CD4-positive, alpha-beta T cell (primary cell): ENCODE results near the gene TIE1. TPM values are rescaled to one million over a fixed set of nuclear protein-coding genes. Genes with fewer than 3 reads are reported as not detected.

Experiments used
- ATAC-seq: fragments of 200-7000 bp; cut with Tn5 transposase; one replicate; pipeline ENCODE4 v1.10.0; 2022; ENCODE audit warnings: mild to moderate bottlenecking; ENCODE audit not compliant: poor library complexity
- CTCF ChIA-PET: fragments of 350-600 bp; sonication (Branson Sonifier 250); formaldehyde crosslinking; loops from one replicate; lab custom pipeline; 2021; ENCODE audit warnings: antibody characterized with exemption, inconsistent platforms; lab: Charles Lee
- POLR2A ChIA-PET: fragments of 350-600 bp; sonication (Branson Sonifier 250); formaldehyde crosslinking; loops from one replicate; lab custom pipeline; 2021; ENCODE audit warnings: antibody characterized with exemption, inconsistent platforms; lab: Charles Lee
- DNase-seq, 14 experiments: peaks; one replicate each; pipeline ENCODE4 v3.0.0-alpha.2; 2013 to 2020; ENCODE audit warnings: mixed read lengths in 2 of 14
- H3K27ac ChIP-seq, 2 donors: one replicate each; pipeline versions ENCODE4 v1.5.1 to v1.7.0; 2013; ENCODE audit warnings: low read length in 2 of 2, low read depth in 1 of 2, mild to moderate bottlenecking in 1 of 2
- H3K27me3 ChIP-seq, 2 experiments: 1 replicate in 1 of 2; 2 replicates in 1 of 2; pipeline versions ENCODE4 v1.6.1 to v1.7.0; 2013; ENCODE audit warnings: low read length in 2 of 2, control low read depth in 1 of 2, mild to moderate bottlenecking in 1 of 2, moderate library complexity in 1 of 2; ENCODE audit not compliant: insufficient read depth in 2 of 2, control insufficient read depth in 1 of 2
- H3K36me3 ChIP-seq: one replicate; pipeline ENCODE4 v1.6.1; 2013; ENCODE audit warnings: low read length, control low read depth; ENCODE audit not compliant: insufficient read depth
- H3K4me1 ChIP-seq: one replicate; pipeline ENCODE4 v1.6.1; 2013; ENCODE audit warnings: low read length, control low read depth; ENCODE audit not compliant: insufficient read depth
- H3K4me3 ChIP-seq: one replicate; pipeline ENCODE4 v1.5.1; 2013; ENCODE audit warnings: mild to moderate bottlenecking, low read length, moderate library complexity
- H3K9me3 ChIP-seq, 2 experiments: 1 replicate in 1 of 2; 2 replicates in 1 of 2; pipeline versions ENCODE4 v1.6.1 to v1.7.0; 2013; ENCODE audit warnings: low read length in 2 of 2, mild to moderate bottlenecking in 2 of 2, control low read depth in 1 of 2, moderate library complexity in 1 of 2; ENCODE audit not compliant: control insufficient read depth in 1 of 2, insufficient read depth in 1 of 2
- H3K27ac Mint-ChIP-seq: one replicate; pipeline ENCODE4 v1.8.0; 2020; ENCODE audit warnings: mixed read lengths
- H3K27me3 Mint-ChIP-seq: one replicate; pipeline ENCODE4 v1.8.0; 2021; ENCODE audit warnings: mixed read lengths
- H3K36me3 Mint-ChIP-seq: one replicate; pipeline ENCODE4 v1.8.0; 2021; ENCODE audit warnings: low read depth, mixed read lengths
- H3K4me1 Mint-ChIP-seq: one replicate; pipeline ENCODE4 v1.8.0; 2021; ENCODE audit warnings: low read depth, mixed read lengths
- H3K4me3 Mint-ChIP-seq: one replicate; pipeline ENCODE4 v1.8.0; 2020; ENCODE audit warnings: mild to moderate bottlenecking, mixed read lengths
- H3K9me3 Mint-ChIP-seq: one replicate; pipeline ENCODE4 v1.8.0; 2020; ENCODE audit warnings: mixed read lengths
- intact Hi-C, 2 experiments: fragments of 100-400 bp; cut with DNase I in 1 of 2; cut with micrococcal nuclease in 1 of 2; formaldehyde crosslinking; loops; one replicate each; pipeline versions ENCODE4 v1.15.1 to v1.9.0; 2023 to 2025; cut with DNase I, micrococcal nuclease
- total RNA-seq, 174 experiments: library from RNA in 2 of 174; stranded (reverse) in 2 of 174; gene quantifications; one replicate each; pipeline ENCODE4 v1.2.3 and lab custom pipeline; 2021 to 2026
- TF ChIP-seq, protein P1 (sequence below): fragments of 200-600 bp; IDR thresholded peaks from one replicate; pipeline ENCODE4 v1.8.0; 2022; ENCODE audit warnings: antibody characterized with exemption, mild to moderate bottlenecking

TIE1 gene
- total RNA-seq, 2 experiments from 2014 or later, result not detected

DNA sequence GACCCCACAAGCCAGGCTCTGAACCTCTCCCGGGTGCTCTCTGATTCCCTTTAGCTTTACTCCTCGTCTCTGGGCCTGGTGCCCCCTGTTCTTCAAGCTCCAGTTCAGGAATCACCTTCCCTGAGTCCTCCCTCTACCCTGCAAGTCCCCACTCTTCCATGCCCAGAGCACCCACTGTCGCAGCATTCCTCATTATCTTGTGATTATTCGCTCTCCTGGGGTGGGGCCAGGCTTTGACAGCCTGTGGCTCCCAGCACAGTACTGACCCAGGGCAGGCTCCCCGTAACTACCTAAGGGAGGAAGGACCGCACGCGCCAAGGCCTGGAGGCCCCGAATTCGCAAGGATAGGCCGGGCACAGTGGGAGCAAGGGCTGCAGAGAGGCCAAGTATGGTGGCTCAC is 14.7 kb upstream of the TIE1 start:
- CTCF ChIA-PET, result no interaction called here
- Mint-ChIP-seq H3K36me3 (no peaks in the 10 kb centered on the region), H3K4me3 (no peak overlapping the region), H3K27ac (no peak overlapping the region), H3K4me1 (no peaks in the 10 kb centered on the region), H3K27me3 (peaks cover 4% of the 10 kb centered on the region), H3K9me3 (no peaks in the 10 kb centered on the region)
- DNase-seq (no peak), ATAC-seq (no peak)
- no peak overlapping the region for H3K27ac ChIP-seq
- H3K9me3 ChIP-seq, result no peaks in the 10 kb centered on the region
- TF ChIP-seq, protein P1, sequence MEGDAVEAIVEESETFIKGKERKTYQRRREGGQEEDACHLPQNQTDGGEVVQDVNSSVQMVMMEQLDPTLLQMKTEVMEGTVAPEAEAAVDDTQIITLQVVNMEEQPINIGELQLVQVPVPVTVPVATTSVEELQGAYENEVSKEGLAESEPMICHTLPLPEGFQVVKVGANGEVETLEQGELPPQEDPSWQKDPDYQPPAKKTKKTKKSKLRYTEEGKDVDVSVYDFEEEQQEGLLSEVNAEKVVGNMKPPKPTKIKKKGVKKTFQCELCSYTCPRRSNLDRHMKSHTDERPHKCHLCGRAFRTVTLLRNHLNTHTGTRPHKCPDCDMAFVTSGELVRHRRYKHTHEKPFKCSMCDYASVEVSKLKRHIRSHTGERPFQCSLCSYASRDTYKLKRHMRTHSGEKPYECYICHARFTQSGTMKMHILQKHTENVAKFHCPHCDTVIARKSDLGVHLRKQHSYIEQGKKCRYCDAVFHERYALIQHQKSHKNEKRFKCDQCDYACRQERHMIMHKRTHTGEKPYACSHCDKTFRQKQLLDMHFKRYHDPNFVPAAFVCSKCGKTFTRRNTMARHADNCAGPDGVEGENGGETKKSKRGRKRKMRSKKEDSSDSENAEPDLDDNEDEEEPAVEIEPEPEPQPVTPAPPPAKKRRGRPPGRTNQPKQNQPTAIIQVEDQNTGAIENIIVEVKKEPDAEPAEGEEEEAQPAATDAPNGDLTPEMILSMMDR, result no peak
- no peaks in the 10 kb centered on the region for H3K36me3 ChIP-seq
- H3K27me3 ChIP-seq, result no peaks in the 10 kb centered on the region
- H3K4me3 ChIP-seq, result no peak overlapping the region
- intact Hi-C loops, result no loop called here
- POLR2A ChIA-PET, result no interaction called here
- H3K4me1 ChIP-seq, result no peaks in the 10 kb centered on the region

DNA sequence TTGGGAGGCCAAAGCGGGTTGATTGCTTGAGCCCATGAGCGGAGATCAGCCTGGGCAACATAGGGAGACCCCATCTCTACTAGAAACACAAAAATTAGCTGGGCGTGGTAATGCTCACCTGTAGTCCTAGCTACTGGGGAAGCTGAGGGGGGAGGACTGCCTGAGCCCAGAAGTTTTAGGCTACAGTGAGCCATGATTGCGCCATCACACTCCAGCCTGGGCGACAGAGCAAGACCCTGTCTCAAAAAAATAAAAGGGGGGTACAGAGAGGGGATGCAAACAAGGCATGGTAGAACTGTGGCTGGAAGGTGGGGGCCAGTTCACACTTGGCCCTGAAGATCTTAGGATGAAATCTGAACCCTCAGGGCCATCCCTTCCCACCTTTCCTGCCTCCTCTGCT is 14.2 kb upstream of the TIE1 start:
- Mint-ChIP-seq H3K4me1 (no peaks in the 10 kb centered on the region), H3K27ac (no peak overlapping the region), H3K9me3 (no peaks in the 10 kb centered on the region), H3K36me3 (no peaks in the 10 kb centered on the region), H3K4me3 (no peak overlapping the region), H3K27me3 (peaks cover 4% of the 10 kb centered on the region)
- TF ChIP-seq, protein P1, result no peak
- Histone ChIP-seq H3K4me3 (no peak overlapping the region), H3K27ac (no peak overlapping the region), H3K9me3 (no peaks in the 10 kb centered on the region), H3K27me3 (no peaks in the 10 kb centered on the region), H3K36me3 (no peaks in the 10 kb centered on the region), H3K4me1 (no peaks in the 10 kb centered on the region)
- ChIA-PET CTCF (no interaction called here), POLR2A (no interaction called here)
- intact Hi-C loops, result no loop called here
- no peak for ATAC-seq
- DNase-seq, result no peak

DNA sequence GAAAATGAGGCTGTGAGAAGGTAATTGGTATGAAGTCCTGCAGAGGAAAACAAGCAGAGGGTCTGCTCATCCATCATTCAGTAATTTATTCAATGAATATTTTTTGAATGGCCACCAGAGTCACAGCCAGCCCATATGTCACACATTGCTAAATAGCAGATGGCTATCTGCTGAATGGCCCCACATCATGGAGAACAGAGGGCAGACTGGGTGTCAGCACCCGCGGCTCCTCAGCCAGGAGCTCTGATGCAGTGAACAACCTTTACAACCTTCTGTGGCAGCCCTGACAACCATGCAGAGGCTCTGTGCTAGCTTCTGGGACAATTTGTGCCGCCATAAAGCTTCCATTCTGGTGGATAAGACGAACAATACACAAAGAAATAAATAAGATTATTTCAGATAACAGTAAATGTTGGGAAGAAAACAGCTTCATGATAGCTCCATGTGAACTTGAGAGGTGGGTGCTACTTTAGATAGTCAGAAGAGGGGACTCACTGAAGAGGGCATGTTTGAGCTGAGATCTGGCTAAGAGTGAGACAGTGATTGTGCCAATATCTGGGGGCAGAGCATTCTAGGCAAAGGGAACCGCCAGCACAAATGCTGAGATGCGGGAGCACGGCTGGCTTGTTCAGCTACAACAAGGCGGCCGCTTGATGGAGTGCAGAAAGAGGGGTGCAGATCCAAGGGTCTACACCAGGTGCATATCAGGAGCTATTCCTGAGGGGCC is 12.6 kb upstream of the TIE1 start:
- H3K36me3 ChIP-seq, result no peaks in the 10 kb centered on the region
- no peak for DNase-seq
- H3K9me3 Mint-ChIP-seq, result no peaks in the 10 kb centered on the region

More for the DNA sequence above, 12.6 kb upstream of the TIE1 start:
- Histone ChIP-seq H3K9me3 (no peaks in the 10 kb centered on the region), H3K27ac (no peak overlapping the region), H3K4me3 (no peak overlapping the region), H3K27me3 (no peaks in the 10 kb centered on the region), H3K4me1 (no peaks in the 10 kb centered on the region)
- Mint-ChIP-seq H3K27ac (no peak overlapping the region), H3K27me3 (peaks cover 4% of the 10 kb centered on the region), H3K36me3 (no peaks in the 10 kb centered on the region), H3K4me3 (no peak overlapping the region), H3K4me1 (peaks cover 1% of the 10 kb centered on the region)
- POLR2A ChIA-PET, result no interaction called here
- no peak for ATAC-seq
- intact Hi-C loops, result no loop called here
- TF ChIP-seq, protein P1, result no peak
- CTCF ChIA-PET, result no interaction called here
